ENCODE results near the gene SEPTIN8. TPM values are rescaled to one million over a fixed set of nuclear protein-coding genes. Genes with fewer than 3 reads are reported as not detected.

Gene SEPTIN8
- total and polyA plus RNA-seq, 9 donors: 18.7 to 54.5 (median 36.8) TPM

- Histone ChIP-seq H3K27me3 (no peaks in the 10 kb centered on the region), H3K4me3 (no peak overlapping the region), H3K36me3 (peaks cover 2% of the 10 kb centered on the region), H3K9me3 (no peaks in the 10 kb centered on the region), H3K4me1 (ENCODE audit: insufficient read depth) (no peaks in the 10 kb centered on the region), H3K27ac (no peak overlapping the region)
- DNase-seq: no peak
- WGBS, 3 donors: 92 to 94% (median 94%) methylated on average over 21 of the region's 21 CpGs
- no peak for TF ChIP-seq CTCF (IDR thresholded peaks at IDR 0.05)
- no peak for TF ChIP-seq EP300 (IDR thresholded peaks at IDR 0.05)
- TF ChIP-seq POLR2A (IDR thresholded peaks at IDR 0.05): no peak
- intact Hi-C loops (cut with DNase I): no loop called here
Measured at GRCh38 chr5:132760601-132761317, 16.3 kb downstream of the SEPTIN8 start.

GRCh38 chr5:132760049-132760420, 17.0 kb downstream of the SEPTIN8 start:
- DNase-seq: no peak
- WGBS, 3 donors: 91 to 94% (median 93%) methylated on average over 12 of the region's 12 CpGs
- H3K4me1 ChIP-seq (ENCODE audit: insufficient read depth): no peaks in the 10 kb centered on the region
- H3K27me3 ChIP-seq: no peaks in the 10 kb centered on the region
- no peak overlapping the region for H3K27ac ChIP-seq
- H3K9me3 ChIP-seq: no peaks in the 10 kb centered on the region
- peaks cover 2% of the 10 kb centered on the region for H3K36me3 ChIP-seq
- intact Hi-C loops (cut with DNase I): no loop called here
- H3K4me3 ChIP-seq: no peak overlapping the region
- no peak for TF ChIP-seq CTCF (IDR thresholded peaks at IDR 0.05)
- TF ChIP-seq POLR2A (IDR thresholded peaks at IDR 0.05): no peak
- TF ChIP-seq EP300 (IDR thresholded peaks at IDR 0.05): no peak

- H3K9me3 ChIP-seq: no peaks in the 10 kb centered on the region
- H3K4me1 ChIP-seq (ENCODE audit: insufficient read depth): no peaks in the 10 kb centered on the region
- no peak for TF ChIP-seq CTCF (IDR thresholded peaks at IDR 0.05)
- no peak overlapping the region for H3K27ac ChIP-seq
- H3K27me3 ChIP-seq: no peaks in the 10 kb centered on the region
- H3K4me3 ChIP-seq: no peak overlapping the region
- no peak for DNase-seq
- H3K36me3 ChIP-seq: peaks cover 2% of the 10 kb centered on the region
- WGBS, 3 donors: 92 to 93% (median 92%) methylated on average over 13 of the region's 13 CpGs
- intact Hi-C loops (cut with DNase I): no loop called here
Measured at GRCh38 chr5:132759114-132760048, 17.7 kb downstream of the SEPTIN8 start.

- 76 to 82% (median 80%) methylated on average over 13 of the region's 13 CpGs for WGBS, 3 donors
- H3K36me3 ChIP-seq: no peaks in the 10 kb centered on the region
- TF ChIP-seq CTCF (IDR thresholded peaks at IDR 0.05) (no peak), EP300 (IDR thresholded peaks at IDR 0.05) (no peak), POLR2A (IDR thresholded peaks at IDR 0.05) (no peak)
- H3K27me3 ChIP-seq: no peaks in the 10 kb centered on the region
- H3K4me3 ChIP-seq: no peak overlapping the region
- no peaks in the 10 kb centered on the region for H3K9me3 ChIP-seq
- H3K27ac ChIP-seq: no peak overlapping the region
- no peaks in the 10 kb centered on the region for H3K4me1 ChIP-seq (ENCODE audit: insufficient read depth)
- intact Hi-C loops (cut with DNase I): no loop called here
- no peak for DNase-seq
Measured at GRCh38 chr5:132758451-132758850, 18.6 kb downstream of the SEPTIN8 start.

All from ovary (tissue), 9 donors.